EL (cell line): Measurements from ENCODE around the gene GID4.

Experiments used
- DNase-seq: peaks from one replicate; pipeline ENCODE4 v3.0.0-alpha.2; 2016

The GID4 gene

DNA sequence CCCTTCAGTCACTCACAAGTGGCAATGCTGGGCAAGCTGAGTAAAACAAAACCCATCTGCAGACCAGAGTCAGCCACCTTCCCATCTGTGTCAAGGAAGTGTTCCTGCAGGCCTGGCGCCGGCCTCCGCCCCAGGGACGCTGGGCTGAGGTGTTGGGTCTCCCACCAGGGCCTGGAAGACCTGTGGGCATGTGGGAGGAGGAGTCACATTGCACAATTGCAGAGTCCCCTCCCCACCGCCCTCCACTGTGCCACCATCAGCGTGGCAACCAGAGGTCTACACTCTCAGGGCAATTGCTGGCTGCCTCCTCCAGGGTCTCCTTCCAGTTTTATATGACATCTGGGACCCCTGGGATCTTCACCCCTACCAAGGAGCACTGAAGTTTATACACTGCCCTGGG lies 66.4 kb downstream of the GID4 start:
- DNase-seq = no peak

DNA sequence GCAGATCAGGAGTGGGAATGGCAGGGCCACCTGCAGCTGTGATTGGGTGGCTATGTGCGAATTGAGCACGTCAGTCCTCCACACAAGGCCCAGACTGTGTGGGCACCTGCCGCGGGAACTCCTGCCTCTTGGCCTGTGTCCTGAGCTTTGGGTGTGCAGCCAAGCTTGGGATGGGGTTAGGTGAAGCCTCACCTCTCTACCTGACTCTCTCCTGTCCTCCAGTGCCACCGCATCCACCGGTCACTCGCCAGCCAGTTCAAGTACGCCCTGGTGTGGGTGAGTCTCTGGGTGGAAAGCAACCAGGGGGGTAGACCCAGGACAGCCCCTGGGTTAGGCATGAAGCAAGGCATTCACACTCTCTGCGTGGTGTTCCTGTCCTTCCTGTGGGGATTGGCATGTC lies 67.0 kb downstream of the GID4 start:
- DNase-seq = no peak

DNA sequence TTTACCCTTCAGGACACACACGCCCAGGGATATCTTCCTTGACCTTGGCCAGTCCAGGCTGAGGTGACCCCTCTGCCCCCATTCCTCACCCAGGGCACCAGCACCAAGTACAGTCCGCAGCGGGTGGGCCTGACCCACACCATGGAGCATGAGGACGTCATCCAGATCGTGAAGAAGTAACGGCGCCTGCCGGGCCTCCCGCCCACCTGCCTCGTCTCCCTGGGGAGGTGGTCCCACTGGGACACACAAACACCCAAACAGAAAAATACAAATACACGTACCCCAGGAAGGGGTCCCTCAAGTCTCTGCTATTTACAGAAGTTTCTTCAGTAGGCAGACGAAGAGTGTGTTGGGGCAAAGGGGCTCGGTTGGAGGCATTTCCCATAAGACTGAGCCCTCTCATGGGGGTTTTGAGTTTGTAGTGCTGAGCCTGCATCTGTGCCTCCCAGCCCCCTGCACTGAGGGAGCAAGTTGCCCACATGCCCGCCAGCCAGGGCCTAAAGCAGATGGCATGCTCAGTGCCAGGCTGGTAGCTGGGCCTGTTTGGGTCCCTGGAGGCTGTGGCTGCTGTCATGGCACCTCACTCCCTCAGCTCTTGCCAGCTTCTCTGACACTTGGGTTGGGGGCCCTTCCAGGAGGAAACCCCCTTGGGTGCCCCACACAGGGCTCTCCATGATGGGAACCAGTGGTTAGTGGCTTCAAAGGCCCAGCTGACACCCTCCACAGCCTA lies 68.0 kb downstream of the GID4 start:
- DNase-seq = no peak

DNA sequence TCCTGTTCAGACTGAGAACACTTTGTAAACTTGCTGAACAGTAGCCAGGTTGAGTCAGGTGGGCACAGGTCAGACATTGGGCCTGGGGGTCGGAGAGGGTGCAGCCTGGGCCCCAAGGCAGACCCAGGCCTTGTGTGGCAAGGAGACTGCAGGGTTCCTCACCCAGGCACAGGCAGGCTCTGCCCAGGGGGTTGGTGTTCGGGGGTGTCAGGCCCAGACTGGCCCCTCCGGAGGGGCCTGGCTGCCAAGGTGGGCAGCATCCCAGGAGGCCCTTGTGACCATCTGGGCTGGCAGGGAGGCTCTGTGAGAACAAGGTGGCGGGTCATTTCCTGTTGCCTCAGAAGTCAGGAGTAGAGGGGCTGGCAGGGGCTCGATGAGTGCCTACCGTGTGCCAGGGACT lies 68.8 kb downstream of the GID4 start:
- no peak for DNase-seq

DNA sequence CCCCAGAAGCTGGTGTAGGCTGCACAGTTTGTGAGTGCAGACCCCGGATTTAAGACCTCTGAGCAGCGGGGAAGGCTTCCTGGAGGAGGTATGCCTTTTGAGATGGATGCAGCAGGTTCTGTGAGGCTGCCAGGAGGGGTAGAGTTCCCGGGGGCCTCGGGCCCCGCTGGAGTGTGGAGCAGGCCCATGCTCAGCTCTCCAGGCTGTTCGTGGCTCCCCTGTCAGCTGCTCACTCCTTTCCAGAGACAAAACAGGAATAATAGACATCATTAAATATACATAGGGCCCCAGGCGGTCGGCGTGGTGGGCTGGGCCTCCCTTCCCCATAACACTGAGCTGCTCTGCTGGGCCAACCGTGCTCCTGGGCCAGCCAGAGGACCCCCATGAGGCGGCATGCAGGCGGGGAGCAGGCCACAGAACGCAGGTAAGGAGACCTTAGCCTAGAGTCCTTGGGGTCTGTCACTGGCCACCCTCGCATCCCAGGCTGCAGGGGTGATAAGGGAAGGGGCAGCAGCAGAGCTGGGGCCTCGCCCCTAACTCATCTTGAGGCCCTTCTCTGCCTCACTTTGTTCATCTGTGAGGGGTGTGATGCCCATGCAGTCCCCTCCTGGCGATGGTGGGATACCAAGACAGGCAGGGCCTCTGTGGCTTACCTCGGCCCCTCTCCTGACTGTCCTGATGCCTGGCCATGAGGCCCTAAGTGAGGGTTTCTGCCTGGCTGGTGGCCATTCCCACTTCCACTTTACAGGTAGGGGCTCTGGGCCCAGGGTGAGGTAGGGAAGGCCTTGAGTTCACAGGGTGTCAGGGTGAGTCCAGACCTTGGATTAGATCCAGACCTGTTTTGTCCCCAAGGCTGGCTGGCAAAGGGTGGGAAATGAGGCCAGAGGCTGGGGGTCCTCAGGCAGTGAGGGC lies 69.4 kb downstream of the GID4 start, which contains the start of gene MYO15A:
MYO15A (plus strand) TSS at position 356 of the 912 bp plus-strand sequence. CDS start 10,045 bp downstream, outside the sequence.
- no peak for DNase-seq

DNA sequence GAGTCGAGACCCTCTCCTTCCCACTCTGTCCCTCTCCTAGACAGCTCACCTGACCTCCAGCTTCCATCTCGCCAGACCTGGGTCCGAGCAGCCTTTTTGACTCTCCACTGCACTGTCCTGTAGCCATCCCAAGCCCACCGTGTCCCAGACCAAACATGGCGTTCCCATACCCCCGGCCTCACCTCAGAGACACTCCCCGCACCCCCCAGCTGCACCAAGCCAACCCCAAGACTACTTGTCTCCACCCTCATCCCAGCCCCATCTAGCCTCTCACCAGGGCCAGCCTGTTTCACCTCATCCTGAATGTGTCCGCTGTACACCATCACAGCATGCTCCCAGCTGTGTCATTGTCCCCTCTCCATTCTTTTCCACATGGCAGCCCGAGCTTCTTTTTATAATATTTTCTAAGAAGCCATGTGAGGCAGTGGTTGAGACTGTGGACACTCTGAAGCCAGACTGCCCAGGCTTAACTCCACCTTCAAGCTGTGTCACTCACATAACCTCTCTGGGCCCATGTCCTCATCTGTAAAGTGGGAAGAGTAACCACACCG lies 70.8 kb downstream of the GID4 start:
- DNase-seq = no peak

DNA sequence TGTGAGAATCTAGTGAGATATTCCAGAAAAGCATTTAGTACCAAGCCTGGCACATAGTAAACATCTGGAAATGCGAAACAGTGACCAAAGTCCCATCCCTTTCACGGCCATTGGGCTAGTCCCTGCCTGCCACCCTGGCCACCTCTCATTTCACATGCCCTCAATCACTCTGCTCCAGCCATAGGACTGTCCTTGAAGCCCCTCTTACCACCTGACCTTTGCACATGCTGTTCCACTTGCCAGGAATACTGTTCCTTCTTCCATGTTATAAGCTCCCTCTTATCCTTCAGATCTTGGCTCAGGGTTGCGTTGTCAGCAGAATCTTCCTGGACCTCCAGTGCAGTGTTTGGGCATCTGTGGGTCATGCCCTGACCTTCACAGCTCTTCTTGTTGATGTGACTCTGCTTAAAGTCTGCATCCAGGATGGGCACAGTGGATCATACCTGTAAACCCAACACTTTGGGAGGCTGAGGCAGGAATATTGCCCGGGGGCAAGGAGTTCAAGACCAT lies 71.5 kb downstream of the GID4 start:
- DNase-seq = no peak

DNA sequence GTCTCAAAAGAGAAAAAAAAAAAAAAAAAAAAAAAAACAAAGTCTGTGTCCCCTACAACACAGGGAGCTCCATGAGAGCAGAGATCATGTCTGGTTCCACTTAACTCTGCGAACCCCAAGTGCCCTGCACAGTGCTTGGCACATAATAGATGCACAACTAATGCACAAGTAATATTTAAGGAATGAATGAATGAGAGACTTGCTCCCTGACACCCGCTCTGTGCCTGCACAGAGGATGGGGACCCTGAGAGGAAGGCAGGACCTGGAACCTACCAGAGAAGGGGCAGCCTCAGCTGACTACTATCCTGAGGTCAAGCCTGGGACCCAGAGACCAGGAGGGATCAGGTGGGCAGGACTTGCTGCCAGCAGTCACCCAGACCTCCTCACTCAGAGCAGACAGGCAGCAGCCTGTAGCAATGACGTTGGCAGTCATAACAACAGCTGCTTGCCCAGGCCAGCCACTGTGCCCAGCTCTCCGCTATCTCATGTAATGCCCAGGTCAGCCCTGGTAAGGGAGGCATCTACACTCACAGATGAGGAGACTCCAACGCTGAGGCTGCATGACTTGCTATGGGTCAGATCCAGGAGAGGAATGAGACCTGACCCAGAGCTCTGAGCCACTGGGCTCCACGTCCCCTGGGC lies 72.2 kb downstream of the GID4 start:
- no peak for DNase-seq

DNA sequence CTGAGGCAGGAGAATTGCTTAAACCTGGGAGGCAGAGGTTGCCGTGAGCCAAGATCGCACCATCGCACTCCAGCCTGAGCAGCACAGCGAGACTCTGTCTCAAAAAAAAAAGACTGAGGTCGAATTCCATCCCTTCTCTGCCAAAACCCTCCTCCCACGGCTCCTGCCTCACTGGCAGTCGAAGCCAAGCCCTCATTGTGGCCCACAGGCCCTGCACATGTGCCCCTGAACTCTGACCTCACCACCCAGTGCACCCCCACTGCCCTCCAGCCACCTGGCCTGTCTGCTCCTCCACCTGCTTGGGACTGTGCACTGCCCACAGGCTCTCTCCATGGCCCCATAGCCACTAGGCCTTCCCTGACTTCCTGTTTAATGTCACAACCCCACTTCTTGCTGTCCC lies 76.3 kb downstream of the GID4 start:
- DNase-seq = no peak

DNA sequence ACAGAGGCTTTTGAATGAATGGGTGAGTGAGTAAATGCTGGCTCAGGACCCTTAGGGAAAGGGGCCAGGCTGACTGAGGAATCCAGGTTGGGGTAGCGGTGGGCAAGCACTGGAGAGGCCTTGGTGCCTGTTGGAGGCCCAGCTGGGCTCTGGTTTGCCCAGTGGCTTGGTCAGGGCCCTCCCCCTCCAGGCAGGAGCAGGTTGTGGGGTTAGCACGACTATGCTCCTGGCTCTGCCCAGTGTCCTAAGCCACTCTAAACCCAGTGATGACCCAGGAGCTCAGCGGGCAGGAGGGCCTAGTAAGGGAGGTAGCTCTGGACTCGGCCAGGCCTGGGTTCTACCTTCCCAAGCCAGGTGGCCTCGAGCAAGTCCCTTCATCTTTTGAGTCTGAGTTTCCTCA lies 76.9 kb downstream of the GID4 start:
- no peak for DNase-seq

DNA sequence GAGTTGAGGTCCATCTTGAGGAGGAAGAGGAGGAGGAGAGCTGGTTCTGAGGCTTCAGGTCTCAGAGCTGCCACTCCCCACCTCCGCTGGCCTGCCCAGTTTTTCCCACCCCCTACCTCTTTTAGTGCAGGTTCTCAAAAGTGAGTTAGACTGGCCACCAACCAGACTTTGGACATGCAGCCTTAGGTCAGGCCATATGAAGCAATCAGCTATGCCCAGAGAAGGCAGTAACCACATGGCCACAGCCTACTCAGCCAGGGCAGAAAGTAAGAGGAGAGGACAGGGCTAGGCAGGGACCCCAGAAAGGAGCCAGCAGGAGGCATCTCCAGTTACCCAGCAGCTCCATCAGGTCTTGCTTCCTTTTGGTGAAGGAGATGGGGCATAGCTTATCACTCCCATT lies 78.3 kb downstream of the GID4 start:
- DNase-seq = no peak
